ENCODE measurements around the gene SLC39A6.

- TF ChIP-seq CTCF (conservative IDR thresholded peaks at IDR 0.05) (no peak), EZH2 (IDR thresholded peaks at IDR 0.05; ENCODE audit: low read depth) (no peak)
Measured at GRCh38 chr18:36153203-36153602, 24.1 kb upstream of the SLC39A6 start.

Data from PC-9 (cell line).